Stimulated activated CD4-positive, alpha-beta T cell treated with anti-CD3 and anti-CD28 coated beads, TNF-alpha, amount 100 ng/mL, for 1 hour (primary cell): Measurements from ENCODE around the gene ADCY5.

ENCODE experiments used
- DNase-seq, 3 donors: peaks; one replicate each; pipeline ENCODE4 v3.0.0-alpha.2; 2020; ENCODE audit warnings: low read depth in 3 of 3, low spot score in 1 of 3

The ADCY5 gene

GRCh38 chr3:123328851-123329635 is 119.8 kb downstream of the ADCY5 start:
- peak; percentile 16 to 75 (median 38) for DNase-seq

GRCh38 chr3:123327956-123328850 is 120.7 kb downstream of the ADCY5 start:
- no peak for DNase-seq

GRCh38 chr3:123327480-123327879 is 121.4 kb downstream of the ADCY5 start:
- no peak for DNase-seq

GRCh38 chr3:123326531-123326930 is 122.4 kb downstream of the ADCY5 start:
- no peak for DNase-seq

- DNase-seq = no peak
Observed at GRCh38 chr3:123325766-123326256, 123.1 kb downstream of the ADCY5 start.

- DNase-seq = no peak
Observed at GRCh38 chr3:123324880-123325765, 123.8 kb downstream of the ADCY5 start.

- no peak for DNase-seq
Observed at GRCh38 chr3:123323781-123324180, 125.1 kb downstream of the ADCY5 start.

- DNase-seq = no peak
Observed at GRCh38 chr3:123322866-123323265, 126.0 kb downstream of the ADCY5 start.

- no peak for DNase-seq
Observed at GRCh38 chr3:123321806-123322205, 127.1 kb downstream of the ADCY5 start.

GRCh38 chr3:123320221-123320620 is 128.7 kb downstream of the ADCY5 start:
- DNase-seq = no peak

- DNase-seq = no peak
Observed at GRCh38 chr3:123319760-123320159, 129.1 kb downstream of the ADCY5 start.

- DNase-seq = no peak
Observed at GRCh38 chr3:123318374-123318773, 130.5 kb downstream of the ADCY5 start.

- no peak for DNase-seq
Observed at GRCh38 chr3:123317716-123318115, 131.2 kb downstream of the ADCY5 start.

GRCh38 chr3:123315271-123315595 is 133.7 kb downstream of the ADCY5 start:
- DNase-seq = no peak

GRCh38 chr3:123314359-123315270 is 134.3 kb downstream of the ADCY5 start:
- no peak for DNase-seq

GRCh38 chr3:123313889-123314288 is 135.0 kb downstream of the ADCY5 start:
- no peak for DNase-seq

GRCh38 chr3:123312331-123313265 is 136.3 kb downstream of the ADCY5 start:
- no peak for DNase-seq

- DNase-seq = no peak
Observed at GRCh38 chr3:123311201-123311600, 137.7 kb downstream of the ADCY5 start.

- DNase-seq = no peak
Observed at GRCh38 chr3:123310741-123311140, 138.1 kb downstream of the ADCY5 start.
